NT2/D1 (cell line): ENCODE results near the gene HLF.

ENCODE experiments used
- SUZ12 ChIP-seq: IDR thresholded peaks from 2 replicates; pipeline ENCODE4 v1.6.1; 2011; ENCODE audit not compliant: insufficient read length, insufficient read depth; ENCODE audit errors: extremely low read depth
- YY1 ChIP-seq: IDR thresholded peaks from 2 replicates; pipeline ENCODE4 v1.6.1; 2011; ENCODE audit not compliant: insufficient read length, insufficient read depth
- ZNF274 ChIP-seq: IDR thresholded peaks from 2 replicates; pipeline ENCODE4 v1.6.1; 2011; ENCODE audit warnings: mild to moderate bottlenecking, low read depth, low read length

- no peak for TF ChIP-seq YY1
- TF ChIP-seq SUZ12, result no peak
- no peak for TF ChIP-seq ZNF274
Observed at GRCh38 chr17:55269894-55270293, 5.1 kb downstream of the HLF start.
